HG02610 (cell line): ENCODE data around the gene KTN1.

Experiments used
- ATAC-seq: cut with Tn5 transposase; IDR thresholded peaks from one replicate; pipeline ENCODE4 v1.9.1; 2021; ENCODE audit warnings: mild to moderate bottlenecking, moderate library complexity; ENCODE audit not compliant: unreplicated experiment

KTN1 gene

GRCh38 chr14:55574988-55575387 lies 5.0 kb upstream of the KTN1 start:
- ATAC-seq: no peak

GRCh38 chr14:55577229-55577628 lies 2.8 kb upstream of the KTN1 start:
- no peak for ATAC-seq

GRCh38 chr14:55578511-55578910 lies 1.5 kb upstream of the KTN1 start:
- no peak for ATAC-seq

GRCh38 chr14:55580470-55581341 lies 699 bp downstream of the KTN1 start:
- ATAC-seq: peak; percentile 44

GRCh38 chr14:55581342-55581771 lies 1.4 kb downstream of the KTN1 start:
- no peak for ATAC-seq

- ATAC-seq: peak; percentile 28
Measured at GRCh38 chr14:55582746-55583145, 2.7 kb downstream of the KTN1 start.

GRCh38 chr14:55583942-55584468 lies 4.0 kb downstream of the KTN1 start:
- no peak for ATAC-seq

- ATAC-seq: no peak
Measured at GRCh38 chr14:55585854-55586253, 5.8 kb downstream of the KTN1 start.

- ATAC-seq: no peak
Measured at GRCh38 chr14:55586411-55586810, 6.4 kb downstream of the KTN1 start.

GRCh38 chr14:55587847-55588246 lies 7.8 kb downstream of the KTN1 start:
- no peak for ATAC-seq

- ATAC-seq: no peak
Measured at GRCh38 chr14:55588259-55588699, 8.3 kb downstream of the KTN1 start.

GRCh38 chr14:55589171-55589570 lies 9.2 kb downstream of the KTN1 start:
- ATAC-seq: no peak

GRCh38 chr14:55592436-55592835 lies 12.4 kb downstream of the KTN1 start:
- no peak for ATAC-seq

GRCh38 chr14:55593698-55594097 lies 13.7 kb downstream of the KTN1 start:
- ATAC-seq: no peak

- no peak for ATAC-seq
Measured at GRCh38 chr14:55599250-55599879, 19.4 kb downstream of the KTN1 start.

GRCh38 chr14:55600784-55601561 lies 21.0 kb downstream of the KTN1 start:
- ATAC-seq: no peak

GRCh38 chr14:55603401-55603953 lies 23.5 kb downstream of the KTN1 start:
- ATAC-seq: no peak

- no peak for ATAC-seq
Measured at GRCh38 chr14:55604488-55604887, 24.5 kb downstream of the KTN1 start.

- no peak for ATAC-seq
Measured at GRCh38 chr14:55604900-55605418, 25.0 kb downstream of the KTN1 start.

- ATAC-seq: no peak
Measured at GRCh38 chr14:55605793-55606192, 25.8 kb downstream of the KTN1 start.

GRCh38 chr14:55607386-55607785 lies 27.4 kb downstream of the KTN1 start:
- no peak for ATAC-seq
